Activated T-helper 2 cell treated with anti-CD3 and anti-CD28 coated beads, Interferon-gamma antibody, Interleukin-2, Interleukin-4, amounts not matched to agents 10 μg/mL and 5 μg/mL and 100 μg/mL, durations not matched to agents 14 hours and 24 hours and 36 hours (primary cell): Measurements from ENCODE around the gene SLC1A2. TPM values are rescaled to one million over a fixed set of nuclear protein-coding genes. Genes with fewer than 3 reads are reported as not detected.

Experiments used
- DNase-seq: peaks from one replicate; pipeline ENCODE4 v3.0.0; 2021; ENCODE audit warnings: low spot score
- H3K27ac Mint-ChIP-seq: one replicate; pipeline ENCODE4 v1.8.0; 2021; ENCODE audit warnings: mixed read lengths
- H3K27me3 Mint-ChIP-seq: one replicate; pipeline ENCODE4 v1.8.0; 2021; ENCODE audit warnings: low read depth, mixed read lengths
- H3K36me3 Mint-ChIP-seq: one replicate; pipeline ENCODE4 v1.8.0; 2021; ENCODE audit warnings: low read depth, mixed read lengths
- H3K4me1 Mint-ChIP-seq: one replicate; pipeline ENCODE4 v1.8.0; 2021; ENCODE audit warnings: low read depth, mixed read lengths
- H3K4me3 Mint-ChIP-seq: one replicate; pipeline ENCODE4 v1.8.0; 2021; ENCODE audit warnings: low read depth, mild to moderate bottlenecking, moderate library complexity, mixed read lengths
- H3K9me3 Mint-ChIP-seq: one replicate; pipeline ENCODE4 v1.8.0; 2021; ENCODE audit warnings: mixed read lengths
- intact Hi-C: fragments of 100-400 bp; cut with micrococcal nuclease; formaldehyde crosslinking; loops from one replicate; pipeline ENCODE4 v1.15.1; 2023
- total RNA-seq: library from RNA; stranded (reverse); gene quantifications from 2 replicates; pipeline ENCODE4 v1.2.3, GENCODE V29; 2022

SLC1A2 gene
- total RNA-seq, 1 donor from 2014 or later = not detected

GRCh38 chr11:35256296-35256695 is 163.1 kb downstream of the SLC1A2 start:
- H3K27me3 Mint-ChIP-seq = peaks cover 68% of the 10 kb centered on the region

GRCh38 chr11:35255514-35255913 is 163.8 kb downstream of the SLC1A2 start:
- Mint-ChIP-seq H3K36me3 (no peaks in the 10 kb centered on the region), H3K4me3 (no peak overlapping the region), H3K27ac (no peak overlapping the region), H3K27me3 (peaks cover 67% of the 10 kb centered on the region), H3K9me3 (no peaks in the 10 kb centered on the region), H3K4me1 (peaks cover 20% of the 10 kb centered on the region)
- no peak for DNase-seq
- intact Hi-C loops = loop anchor here (5.0 kb wide), 1 partner anchor 137 kb away; no protein-coding TSS in a partner anchor

More at GRCh38 chr11:35256296-35256695, 163.1 kb downstream of the SLC1A2 start:
- Mint-ChIP-seq H3K9me3 (no peaks in the 10 kb centered on the region), H3K27ac (no peak overlapping the region), H3K36me3 (no peaks in the 10 kb centered on the region), H3K4me3 (no peak overlapping the region), H3K4me1 (peaks cover 20% of the 10 kb centered on the region)
- intact Hi-C loops = loop anchor here (2.0 to 5.0 kb wide), 3 partner anchors 17 to 136 kb away; no protein-coding TSS in a partner anchor
- DNase-seq = no peak

GRCh38 chr11:35253237-35253636 is 166.1 kb downstream of the SLC1A2 start:
- Mint-ChIP-seq H3K4me1 (peaks cover 20% of the 10 kb centered on the region), H3K27me3 (peaks cover 59% of the 10 kb centered on the region), H3K36me3 (no peaks in the 10 kb centered on the region), H3K4me3 (no peak overlapping the region), H3K9me3 (peaks cover 11% of the 10 kb centered on the region), H3K27ac (no peak overlapping the region)
- DNase-seq = no peak
- intact Hi-C loops = no loop called here

GRCh38 chr11:35250621-35251020 is 168.7 kb downstream of the SLC1A2 start:
- Mint-ChIP-seq H3K36me3 (no peaks in the 10 kb centered on the region), H3K27me3 (peaks cover 48% of the 10 kb centered on the region), H3K4me3 (no peak overlapping the region), H3K27ac (no peak overlapping the region), H3K4me1 (peaks cover 9% of the 10 kb centered on the region), H3K9me3 (peaks cover 14% of the 10 kb centered on the region)
- intact Hi-C loops = no loop called here
- DNase-seq = no peak

GRCh38 chr11:35250192-35250591 is 169.2 kb downstream of the SLC1A2 start:
- Mint-ChIP-seq H3K4me3 (no peak overlapping the region), H3K36me3 (no peaks in the 10 kb centered on the region), H3K4me1 (peaks cover 9% of the 10 kb centered on the region), H3K27ac (no peak overlapping the region), H3K9me3 (peaks cover 14% of the 10 kb centered on the region), H3K27me3 (peaks cover 45% of the 10 kb centered on the region)
- no peak for DNase-seq
- intact Hi-C loops = no loop called here

- intact Hi-C loops = no loop called here
- Mint-ChIP-seq H3K4me1 (peaks cover 9% of the 10 kb centered on the region), H3K36me3 (no peaks in the 10 kb centered on the region), H3K27me3 (peaks cover 34% of the 10 kb centered on the region), H3K27ac (no peak overlapping the region), H3K4me3 (no peak overlapping the region), H3K9me3 (peaks cover 14% of the 10 kb centered on the region)
- no peak for DNase-seq
Observed at GRCh38 chr11:35248558-35249323, 170.6 kb downstream of the SLC1A2 start.

GRCh38 chr11:35247863-35248262 is 171.5 kb downstream of the SLC1A2 start:
- Mint-ChIP-seq H3K4me1 (peaks cover 12% of the 10 kb centered on the region), H3K36me3 (peaks cover 2% of the 10 kb centered on the region), H3K27me3 (peaks cover 31% of the 10 kb centered on the region), H3K4me3 (no peak overlapping the region), H3K27ac (no peak overlapping the region), H3K9me3 (peaks cover 14% of the 10 kb centered on the region)
- no peak for DNase-seq
- intact Hi-C loops = no loop called here

GRCh38 chr11:35247428-35247827 is 171.9 kb downstream of the SLC1A2 start:
- Mint-ChIP-seq H3K36me3 (peaks cover 2% of the 10 kb centered on the region), H3K27me3 (peaks cover 27% of the 10 kb centered on the region), H3K4me1 (peaks cover 17% of the 10 kb centered on the region), H3K9me3 (peaks cover 14% of the 10 kb centered on the region), H3K4me3 (no peak overlapping the region), H3K27ac (no peak overlapping the region)
- intact Hi-C loops = no loop called here
- DNase-seq = no peak

GRCh38 chr11:35246745-35247144 is 172.6 kb downstream of the SLC1A2 start:
- Mint-ChIP-seq H3K9me3 (peaks cover 14% of the 10 kb centered on the region), H3K4me1 (peaks cover 23% of the 10 kb centered on the region), H3K4me3 (no peak overlapping the region), H3K27me3 (peaks cover 20% of the 10 kb centered on the region), H3K27ac (no peak overlapping the region), H3K36me3 (peaks cover 2% of the 10 kb centered on the region)
- no peak for DNase-seq
- intact Hi-C loops = no loop called here

GRCh38 chr11:35245786-35246185 is 173.6 kb downstream of the SLC1A2 start:
- peaks cover 2% of the 10 kb centered on the region for H3K36me3 Mint-ChIP-seq
- intact Hi-C loops = no loop called here
- peaks cover 17% of the 10 kb centered on the region for H3K27me3 Mint-ChIP-seq
- DNase-seq = no peak
- H3K27ac Mint-ChIP-seq = no peak overlapping the region
- no peak overlapping the region for H3K4me3 Mint-ChIP-seq
- H3K4me1 Mint-ChIP-seq = peaks cover 29% of the 10 kb centered on the region
- H3K9me3 Mint-ChIP-seq = peaks cover 14% of the 10 kb centered on the region

- Mint-ChIP-seq H3K4me3 (no peak overlapping the region), H3K27me3 (peaks cover 15% of the 10 kb centered on the region), H3K36me3 (peaks cover 2% of the 10 kb centered on the region), H3K9me3 (peaks cover 14% of the 10 kb centered on the region), H3K27ac (no peak overlapping the region), H3K4me1 (peaks cover 31% of the 10 kb centered on the region)
- intact Hi-C loops = no loop called here
- DNase-seq = no peak
Observed at GRCh38 chr11:35245056-35245455, 174.3 kb downstream of the SLC1A2 start.

- peaks cover 2% of the 10 kb centered on the region for H3K36me3 Mint-ChIP-seq
- H3K27ac Mint-ChIP-seq = no peak overlapping the region
- H3K4me3 Mint-ChIP-seq = no peak overlapping the region
- H3K9me3 Mint-ChIP-seq = peaks cover 8% of the 10 kb centered on the region
- H3K4me1 Mint-ChIP-seq = peaks cover 38% of the 10 kb centered on the region
- DNase-seq = no peak
- intact Hi-C loops = loop anchor here (2.0 kb wide), 1 partner anchor 29 kb away; no protein-coding TSS in a partner anchor
- H3K27me3 Mint-ChIP-seq = peaks cover 13% of the 10 kb centered on the region
Observed at GRCh38 chr11:35243774-35244173, 175.6 kb downstream of the SLC1A2 start.

- Mint-ChIP-seq H3K27me3 (peaks cover 13% of the 10 kb centered on the region), H3K36me3 (peaks cover 2% of the 10 kb centered on the region), H3K27ac (no peak overlapping the region), H3K9me3 (no peaks in the 10 kb centered on the region), H3K4me1 (peaks cover 44% of the 10 kb centered on the region), H3K4me3 (no peak overlapping the region)
- intact Hi-C loops = loop anchor here (2.0 kb wide), 1 partner anchor 30 kb away; no protein-coding TSS in a partner anchor
- no peak for DNase-seq
Observed at GRCh38 chr11:35242412-35243242, 176.7 kb downstream of the SLC1A2 start.
